MG63 (cell line): ENCODE data around the gene KRT82. TPM values are rescaled to one million over a fixed set of nuclear protein-coding genes. Genes with fewer than 3 reads are reported as not detected.

Experiments used
- DNase-seq: peaks from one replicate; pipeline ENCODE4 v3.0.0-alpha.2; 2020
- H3K27me3 ChIP-seq: fragments of 250-450 bp; sonication (Bioruptor Pico); 2 replicates; pipeline ENCODE4 v1.5.1; 2020; ENCODE audit warnings: mild to moderate bottlenecking, moderate library complexity
- H3K36me3 ChIP-seq: fragments of 250-450 bp; sonication (Bioruptor Pico); 2 replicates; pipeline ENCODE4 v1.5.1; 2020; ENCODE audit warnings: mild to moderate bottlenecking, moderate library complexity
- H3K4me3 ChIP-seq: fragments of 250-450 bp; sonication (Bioruptor Pico); 2 replicates; pipeline ENCODE4 v1.5.1; 2020; ENCODE audit warnings: mild to moderate bottlenecking, moderate library complexity
- H3K9me3 ChIP-seq: fragments of 250-450 bp; sonication (Bioruptor Pico); 2 replicates; pipeline ENCODE4 v1.5.1; 2020; ENCODE audit warnings: mild to moderate bottlenecking, moderate library complexity
- total RNA-seq: library from RNA; depleted of rRNA; stranded (reverse); fragments of >200 nt; shearing (Covaris generic); gene quantifications from 2 replicates; pipeline ENCODE4 v1.2.3, GENCODE V29; 2014; ENCODE audit warnings: low replicate concordance

KRT82 gene
- total RNA-seq, 1 experiment from 2014 or later = not detected

DNA sequence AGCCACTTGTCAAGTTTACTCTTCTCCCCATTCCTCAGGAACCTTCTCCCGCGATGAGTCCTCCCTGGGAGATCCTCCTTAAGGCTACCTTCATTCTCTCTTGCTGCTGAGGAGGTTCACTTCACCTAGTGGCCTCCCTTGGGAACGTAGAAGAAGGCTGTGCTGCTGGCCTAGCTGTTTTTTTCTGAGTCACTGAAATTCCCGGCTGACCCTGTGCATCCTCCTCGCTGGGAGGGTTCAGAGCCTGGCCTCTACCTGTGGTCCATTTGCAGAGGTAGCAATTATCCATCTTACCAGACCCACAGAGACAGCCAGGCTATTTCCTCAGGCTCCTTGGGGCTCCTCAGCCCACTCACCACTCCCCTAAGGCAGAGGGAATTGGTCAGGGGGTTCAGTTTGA, 4.6 kb downstream of the KRT82 start:
- H3K27me3 ChIP-seq = no peaks in the 10 kb centered on the region
- no peak for DNase-seq

DNA sequence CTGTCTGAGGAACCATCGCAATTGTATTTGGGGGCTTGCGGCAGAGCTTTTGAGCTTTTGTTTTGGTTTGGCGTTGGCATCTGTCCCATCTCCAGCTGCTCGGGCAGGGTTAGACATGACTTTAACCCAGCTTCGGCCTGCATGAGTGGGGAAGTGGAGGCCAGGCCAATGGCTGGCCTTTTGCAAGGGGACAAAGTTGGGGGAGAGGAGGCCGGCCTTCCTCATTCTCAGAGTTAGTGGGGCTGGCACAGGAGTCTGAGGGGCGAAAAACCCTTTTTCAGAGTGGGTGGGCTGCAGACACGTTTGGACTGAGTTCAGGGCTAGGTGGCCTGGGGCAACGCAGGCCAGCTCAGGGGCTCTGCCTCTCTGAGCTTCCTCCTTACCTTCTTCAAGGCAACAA, 5.2 kb downstream of the KRT82 start:
- H3K9me3 ChIP-seq = no peaks in the 10 kb centered on the region
- no peaks in the 10 kb centered on the region for H3K36me3 ChIP-seq
- no peak overlapping the region for H3K4me3 ChIP-seq
- no peaks in the 10 kb centered on the region for H3K27me3 ChIP-seq
- no peak for DNase-seq

More for the DNA sequence above, 4.6 kb downstream of the KRT82 start:
- no peaks in the 10 kb centered on the region for H3K9me3 ChIP-seq
- no peak overlapping the region for H3K4me3 ChIP-seq
- no peaks in the 10 kb centered on the region for H3K36me3 ChIP-seq

GRCh38 chr12:52399756-52400155, 6.4 kb downstream of the KRT82 start:
- Histone ChIP-seq H3K4me3 (no peak overlapping the region), H3K27me3 (no peaks in the 10 kb centered on the region), H3K36me3 (no peaks in the 10 kb centered on the region), H3K9me3 (no peaks in the 10 kb centered on the region)
- DNase-seq = no peak

GRCh38 chr12:52398176-52398575, 8.0 kb downstream of the KRT82 start:
- no peak overlapping the region for H3K4me3 ChIP-seq
- no peaks in the 10 kb centered on the region for H3K36me3 ChIP-seq
- DNase-seq = no peak
- H3K9me3 ChIP-seq = no peaks in the 10 kb centered on the region
- no peaks in the 10 kb centered on the region for H3K27me3 ChIP-seq

GRCh38 chr12:52396656-52397055, 9.5 kb downstream of the KRT82 start:
- Histone ChIP-seq H3K4me3 (no peak overlapping the region), H3K27me3 (no peaks in the 10 kb centered on the region), H3K36me3 (no peaks in the 10 kb centered on the region), H3K9me3 (no peaks in the 10 kb centered on the region)
- DNase-seq = no peak

GRCh38 chr12:52395761-52396434, 10.2 kb downstream of the KRT82 start:
- H3K9me3 ChIP-seq = no peaks in the 10 kb centered on the region
- no peaks in the 10 kb centered on the region for H3K36me3 ChIP-seq
- no peak for DNase-seq
- no peaks in the 10 kb centered on the region for H3K27me3 ChIP-seq
- no peak overlapping the region for H3K4me3 ChIP-seq

DNA sequence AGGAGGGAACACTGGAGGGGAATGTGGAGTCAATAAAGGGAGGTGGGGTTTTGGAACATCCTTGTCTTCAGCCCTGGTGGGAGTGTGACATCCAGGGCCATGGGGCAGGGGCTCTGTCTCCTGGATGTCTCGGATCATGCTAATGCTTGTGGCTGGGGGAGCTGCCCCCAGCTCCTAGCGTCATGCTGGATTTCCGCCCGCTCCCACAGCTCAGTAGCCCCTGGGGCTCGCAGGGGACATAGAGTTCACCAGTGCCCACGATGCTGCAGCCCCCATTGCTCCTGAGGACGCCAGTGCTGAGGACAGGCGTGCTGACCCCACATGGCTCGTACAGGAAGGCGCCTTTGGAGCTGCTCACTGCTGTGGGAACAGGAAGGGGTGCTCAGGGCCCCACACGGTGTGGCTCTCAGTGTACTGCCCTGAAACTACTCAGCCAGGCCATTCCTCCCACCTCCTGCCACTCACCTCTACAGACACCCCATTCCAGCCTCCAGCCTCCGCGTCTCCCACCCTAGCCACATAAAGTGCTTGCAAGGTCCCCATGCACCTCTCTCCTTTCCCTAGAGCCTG, 11.2 kb downstream of the KRT82 start:
- no peak for DNase-seq
- no peaks in the 10 kb centered on the region for H3K9me3 ChIP-seq
- no peak overlapping the region for H3K4me3 ChIP-seq
- H3K36me3 ChIP-seq = no peaks in the 10 kb centered on the region
- no peaks in the 10 kb centered on the region for H3K27me3 ChIP-seq

DNA sequence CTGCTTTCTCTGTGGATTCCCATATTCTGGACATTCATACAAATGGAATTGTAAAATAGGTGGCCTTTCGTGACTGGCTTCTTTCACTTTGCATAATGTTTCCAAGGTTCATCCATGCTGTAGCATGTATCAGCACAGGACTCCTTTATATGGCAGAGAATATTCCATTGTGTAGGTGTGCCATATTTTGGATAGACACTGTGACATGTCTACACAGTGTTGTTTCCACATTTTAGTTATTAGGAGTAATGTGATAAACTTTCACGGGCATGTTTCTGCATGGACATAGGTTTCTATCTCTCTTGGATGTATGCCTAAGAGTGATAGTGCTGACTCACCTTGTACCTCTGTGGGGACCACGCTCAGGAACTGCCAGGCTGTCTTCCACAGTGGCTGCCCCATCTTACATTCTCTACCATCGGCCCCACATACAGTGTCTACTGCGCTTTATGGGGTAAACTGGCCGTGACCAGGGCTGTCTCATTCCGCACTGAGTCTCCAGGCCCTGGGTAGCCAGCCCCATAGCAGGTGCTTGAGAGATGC, 13.6 kb downstream of the KRT82 start:
- Histone ChIP-seq H3K27me3 (no peaks in the 10 kb centered on the region), H3K36me3 (no peaks in the 10 kb centered on the region), H3K9me3 (no peaks in the 10 kb centered on the region), H3K4me3 (no peak overlapping the region)
- no peak for DNase-seq

DNA sequence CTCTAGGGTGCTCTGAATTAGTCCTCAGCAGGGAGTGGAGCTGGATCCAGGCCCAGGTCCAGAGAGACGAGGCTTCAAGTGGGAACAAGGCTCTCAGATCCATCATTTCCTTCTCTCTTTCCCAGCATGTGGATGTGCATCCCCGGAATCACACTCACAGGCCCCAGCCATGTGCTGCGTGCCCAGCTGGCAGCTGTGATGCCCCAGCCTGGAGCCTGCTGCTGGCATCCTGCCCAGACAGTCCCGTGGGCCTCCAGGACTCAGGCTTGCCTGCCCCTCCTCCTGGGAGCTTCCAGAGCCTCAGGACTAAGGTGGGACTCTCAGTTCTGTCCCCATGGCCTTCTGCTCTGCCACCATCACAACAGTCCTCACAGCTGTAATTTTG, 14.5 kb downstream of the KRT82 start:
- H3K9me3 ChIP-seq = no peaks in the 10 kb centered on the region
- no peak overlapping the region for H3K4me3 ChIP-seq
- no peaks in the 10 kb centered on the region for H3K36me3 ChIP-seq
- DNase-seq = peak; percentile 70
- no peaks in the 10 kb centered on the region for H3K27me3 ChIP-seq

DNA sequence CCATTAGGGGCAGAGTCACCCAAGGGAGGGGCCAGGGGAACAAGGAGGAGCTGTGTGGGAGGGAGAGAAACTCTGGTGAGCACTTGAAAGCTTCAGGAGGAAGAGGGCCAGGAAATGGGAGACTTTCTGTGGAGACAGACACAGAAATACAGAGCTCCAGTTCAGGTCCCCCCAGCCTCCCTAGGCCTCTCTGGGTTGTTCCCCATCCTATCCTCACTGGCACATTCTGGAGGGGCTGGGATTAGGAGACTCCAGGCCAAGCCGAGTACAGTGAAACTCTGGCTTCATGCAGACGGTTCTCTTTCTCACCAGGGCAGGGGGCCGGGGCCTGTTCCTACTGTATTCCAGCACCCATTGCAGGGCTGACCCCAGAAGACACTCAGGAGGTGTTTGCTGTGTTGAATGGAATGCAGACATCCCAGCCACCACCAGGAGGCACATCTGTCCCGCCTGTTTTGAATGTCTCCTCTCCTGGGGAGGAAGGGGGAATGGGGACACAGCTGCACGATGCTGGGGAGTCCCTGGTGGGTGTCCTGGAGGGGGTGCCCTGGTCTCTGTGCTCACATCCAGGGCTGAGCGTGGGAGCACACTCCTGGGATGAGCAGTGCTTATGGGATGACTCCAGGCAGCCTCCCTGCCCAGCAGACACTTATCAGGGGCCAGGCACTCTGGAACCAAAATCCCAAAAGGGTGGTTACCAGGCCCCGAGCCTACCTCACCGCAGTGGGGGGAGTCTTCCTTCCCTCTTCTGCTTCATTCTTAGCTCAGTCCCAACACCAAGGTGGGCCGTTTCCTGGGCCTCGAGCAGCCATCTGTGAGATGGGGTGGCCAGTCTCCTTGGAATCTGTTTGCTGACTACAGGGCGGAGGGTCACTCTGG, 15.2 kb downstream of the KRT82 start:
- H3K36me3 ChIP-seq = no peaks in the 10 kb centered on the region
- no peaks in the 10 kb centered on the region for H3K9me3 ChIP-seq
- DNase-seq = peak; percentile 16
- H3K4me3 ChIP-seq = no peak overlapping the region
- no peaks in the 10 kb centered on the region for H3K27me3 ChIP-seq

GRCh38 chr12:52389313-52390207, 16.6 kb downstream of the KRT82 start:
- H3K4me3 ChIP-seq = no peak overlapping the region
- no peaks in the 10 kb centered on the region for H3K36me3 ChIP-seq
- DNase-seq = no peak
- H3K9me3 ChIP-seq = no peaks in the 10 kb centered on the region
- no peaks in the 10 kb centered on the region for H3K27me3 ChIP-seq

- no peaks in the 10 kb centered on the region for H3K9me3 ChIP-seq
- no peaks in the 10 kb centered on the region for H3K27me3 ChIP-seq
- H3K4me3 ChIP-seq = no peak overlapping the region
- no peaks in the 10 kb centered on the region for H3K36me3 ChIP-seq
- no peak for DNase-seq
Observed at GRCh38 chr12:52387859-52388258, 18.3 kb downstream of the KRT82 start.

- H3K4me3 ChIP-seq = no peak within 1 kb of the TSS
- H3K27me3 ChIP-seq = no peaks in the 10 kb centered on the region
- H3K36me3 ChIP-seq = no peaks in the 10 kb centered on the region
- H3K9me3 ChIP-seq = no peaks in the 10 kb centered on the region
- no peak for DNase-seq
Observed at GRCh38 chr12:52385226-52385702, 20.9 kb downstream of the KRT82 start, which contains the start of gene KRT84. Gene KRT84 (minus strand): TSS chr12:52385652. CDS start chr12:52385585, 67 bp downstream.

DNA sequence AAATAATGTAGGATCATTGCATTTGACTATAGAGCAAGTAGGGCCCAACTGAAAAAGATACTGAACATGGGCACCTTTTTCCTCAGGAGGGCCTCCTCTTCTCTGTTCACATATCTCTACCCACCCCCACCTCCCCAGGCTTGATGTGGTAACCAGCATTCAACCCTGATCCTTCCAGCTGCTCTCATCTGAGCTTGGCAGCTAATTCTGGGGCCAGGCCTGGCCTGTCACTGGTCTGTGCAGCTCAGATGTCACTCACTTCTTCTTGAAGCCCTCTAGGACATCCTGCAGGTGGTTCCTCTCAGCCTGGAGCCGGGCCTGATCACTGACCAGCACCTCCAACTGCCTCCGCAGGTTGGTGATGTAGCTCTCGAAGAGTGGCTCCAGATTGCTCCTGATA, 22.8 kb downstream of the KRT82 start:
- H3K9me3 ChIP-seq = no peaks in the 10 kb centered on the region
- no peaks in the 10 kb centered on the region for H3K27me3 ChIP-seq
- H3K4me3 ChIP-seq = no peak overlapping the region
- DNase-seq = no peak
- H3K36me3 ChIP-seq = no peaks in the 10 kb centered on the region

DNA sequence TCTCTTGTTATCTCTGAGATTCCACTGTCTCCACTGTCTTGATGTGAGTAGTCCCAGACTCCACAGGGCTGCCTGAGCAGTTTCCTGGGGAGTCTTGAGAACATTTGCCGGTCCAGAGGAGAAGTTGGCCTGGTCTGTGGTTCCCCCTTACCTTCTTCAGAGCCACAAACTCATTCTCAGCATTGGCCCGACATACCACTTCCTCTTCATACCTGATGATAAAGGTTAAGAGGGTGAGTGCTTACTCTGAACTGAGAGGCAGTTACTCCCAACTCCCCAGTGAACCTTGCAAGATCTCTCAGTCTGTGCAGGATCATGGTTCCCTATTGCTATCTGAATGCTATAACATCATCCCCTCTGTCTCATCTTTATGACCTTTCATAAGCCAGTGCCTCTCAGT, 23.3 kb downstream of the KRT82 start:
- H3K4me3 ChIP-seq = no peak overlapping the region
- no peaks in the 10 kb centered on the region for H3K9me3 ChIP-seq
- H3K36me3 ChIP-seq = no peaks in the 10 kb centered on the region
- H3K27me3 ChIP-seq = no peaks in the 10 kb centered on the region
- no peak for DNase-seq

GRCh38 chr12:52381206-52381605, 24.9 kb downstream of the KRT82 start:
- Histone ChIP-seq H3K27me3 (no peaks in the 10 kb centered on the region), H3K36me3 (no peaks in the 10 kb centered on the region), H3K9me3 (no peaks in the 10 kb centered on the region), H3K4me3 (no peak overlapping the region)
- DNase-seq = no peak
